Peyer's patch (tissue), 4 donors: ENCODE data around the gene TXNRD2. TPM values are rescaled to one million over a fixed set of nuclear protein-coding genes. Genes with fewer than 3 reads are reported as not detected.
A peak's percentile ranks its signal among the peaks of the same experiment; 100 is the strongest.

Source experiments
- DNase-seq, 3 donors: peaks; one replicate each; pipeline ENCODE4 v3.0.0-alpha.2; 2017 to 2019
- H3K27ac ChIP-seq, 4 donors: fragments of 200-600 bp; sonication (generic); one replicate each; pipeline ENCODE4 v1.5.1; 2016 to 2019
- H3K27me3 ChIP-seq, 2 donors: fragments of 200-600 bp; sonication (generic); one replicate each; pipeline ENCODE4 v1.5.1; 2019
- H3K36me3 ChIP-seq, 3 donors: fragments of 200-600 bp; sonication (generic); one replicate each; pipeline ENCODE4 v1.5.1; 2016 to 2019
- H3K4me1 ChIP-seq, 4 donors: fragments of 200-600 bp; sonication (generic); one replicate each; pipeline ENCODE4 v1.5.1; 2016 to 2019
- H3K4me3 ChIP-seq, 4 donors: fragments of 200-600 bp; sonication (generic); 1 replicate in 3 of 4; 2 replicates in 1 of 4; pipeline ENCODE4 v1.5.1; 2016 to 2019; ENCODE audit warnings: mild to moderate bottlenecking in 1 of 4
- H3K9me3 ChIP-seq, 4 donors: fragments of 200-600 bp; sonication (generic); one replicate each; pipeline ENCODE4 v1.5.1; 2016 to 2019; ENCODE audit warnings: mild to moderate bottlenecking in 1 of 4
- CTCF ChIP-seq, 6 experiments: fragments of 450-650 bp in 4 of 6; fragments of 200-600 bp in 2 of 6; sonication (generic) in 1 of 6; IDR thresholded peaks; one replicate each; pipeline ENCODE4 v1.5.1; 2017 to 2019; ENCODE audit warnings: antibody characterized with exemption in 6 of 6, mild to moderate bottlenecking in 3 of 6, moderate library complexity in 1 of 6
- POLR2A ChIP-seq, 2 donors: fragments of 450-650 bp; IDR thresholded peaks; one replicate each; pipeline ENCODE4 v1.5.1; 2017; ENCODE audit warnings: antibody characterized with exemption in 2 of 2, mild to moderate bottlenecking in 2 of 2, moderate library complexity in 2 of 2
- total RNA-seq, 4 donors: library from RNA; depleted of rRNA; stranded (reverse); fragments of >200 nt; gene quantifications; one replicate each; pipeline ENCODE4 v1.1.0, GENCODE V29; 2016

TXNRD2 gene
- total RNA-seq, 4 donors from 2014 or later = 24.7 to 29.8 (median 27.2) TPM

GRCh38 chr22:19841641-19842392 lies 99.8 kb downstream of the TXNRD2 start:
- no peaks in the 10 kb centered on the region for H3K27me3 ChIP-seq
- no peaks in the 10 kb centered on the region for H3K36me3 ChIP-seq
- H3K9me3 ChIP-seq = no peaks in the 10 kb centered on the region
- DNase-seq = peak in 1 of 3 donors; percentile 17
- TF ChIP-seq CTCF (IDR thresholded peaks at IDR 0.05) = no peak
- H3K4me1 ChIP-seq = peaks cover 0 to 13% (median 3%) of the 10 kb centered on the region in 4 donors
- H3K4me3 ChIP-seq = no peak overlapping the region
- no peak overlapping the region for H3K27ac ChIP-seq

GRCh38 chr22:19840955-19841640 lies 100.5 kb downstream of the TXNRD2 start:
- H3K27me3 ChIP-seq = no peaks in the 10 kb centered on the region
- TF ChIP-seq CTCF (IDR thresholded peaks at IDR 0.05) = no peak
- TF ChIP-seq POLR2A (IDR thresholded peaks at IDR 0.05) = no peak
- H3K9me3 ChIP-seq = no peaks in the 10 kb centered on the region
- H3K4me1 ChIP-seq = peaks cover 0 to 13% (median 3%) of the 10 kb centered on the region in 4 donors
- H3K36me3 ChIP-seq = no peaks in the 10 kb centered on the region
- H3K27ac ChIP-seq = no peak overlapping the region
- DNase-seq = peak in 1 of 3 donors; percentile 5
- H3K4me3 ChIP-seq = no peak overlapping the region

- Histone ChIP-seq H3K27me3 (no peaks in the 10 kb centered on the region), H3K9me3 (no peaks in the 10 kb centered on the region), H3K36me3 (no peaks in the 10 kb centered on the region), H3K27ac (no peak overlapping the region), H3K4me1 (peaks cover 0 to 8% (median 3%) of the 10 kb centered on the region in 4 donors), H3K4me3 (no peak overlapping the region)
- DNase-seq = no peak
- no peak for TF ChIP-seq CTCF (IDR thresholded peaks at IDR 0.05)
Measured at GRCh38 chr22:19840059-19840458, 101.6 kb downstream of the TXNRD2 start.

- Histone ChIP-seq H3K36me3 (no peaks in the 10 kb centered on the region), H3K9me3 (no peaks in the 10 kb centered on the region), H3K4me3 (no peak overlapping the region), H3K27me3 (no peaks in the 10 kb centered on the region), H3K27ac (no peak overlapping the region), H3K4me1 (no peaks in the 10 kb centered on the region)
- no peak for TF ChIP-seq POLR2A (IDR thresholded peaks at IDR 0.05)
- TF ChIP-seq CTCF (IDR thresholded peaks at IDR 0.05) = no peak
- peak in 1 of 3 donors; percentile 6 for DNase-seq
Measured at GRCh38 chr22:19837915-19838314, 103.7 kb downstream of the TXNRD2 start.

- DNase-seq = no peak
- Histone ChIP-seq H3K27me3 (no peaks in the 10 kb centered on the region), H3K36me3 (no peaks in the 10 kb centered on the region), H3K4me1 (no peaks in the 10 kb centered on the region), H3K9me3 (no peaks in the 10 kb centered on the region), H3K4me3 (no peak overlapping the region), H3K27ac (no peak overlapping the region)
- TF ChIP-seq CTCF (IDR thresholded peaks at IDR 0.05) (no peak), POLR2A (IDR thresholded peaks at IDR 0.05) (no peak)
Measured at GRCh38 chr22:19836512-19836911, 105.1 kb downstream of the TXNRD2 start.
